K562 (cell line): Measurements from ENCODE around the gene NIM1K. TPM values are rescaled to one million over a fixed set of nuclear protein-coding genes. Genes with fewer than 3 reads are reported as not detected.

Experiments
- BACH1 ChIP-seq: fragments of 200-800 bp; sonication (Bioruptor generic); IDR thresholded peaks from 2 replicates; pipeline ENCODE4 v1.6.1; 2016; ENCODE audit warnings: missing genetic modification characterization, missing compliant biosample characterization
- DACH1 ChIP-seq: fragments of 450-650 bp; IDR thresholded peaks from 2 replicates; pipeline ENCODE4 v1.6.1; 2018; ENCODE audit not compliant: partially characterized antibody
- E2F6 ChIP-seq, 2 experiments: IDR thresholded peaks; 2 replicates each; pipeline ENCODE4 v1.6.1; 2011; ENCODE audit warnings: borderline replicate concordance in 1 of 2, control low read depth in 1 of 2, low read depth in 1 of 2, low read length in 1 of 2, mild to moderate bottlenecking in 1 of 2, mixed read lengths in 1 of 2, moderate library complexity in 1 of 2; ENCODE audit not compliant: insufficient read depth in 1 of 2, insufficient read length in 1 of 2, poor library complexity in 1 of 2, severe bottlenecking in 1 of 2; ENCODE audit errors: extremely low read depth in 1 of 2
- FOSL1 ChIP-seq: fragments of 200-800 bp; sonication (Bioruptor generic); conservative IDR thresholded peaks from 2 replicates; pipeline ENCODE4 v1.6.1; 2016; ENCODE audit warnings: missing genetic modification characterization, missing compliant biosample characterization
- PBX2 ChIP-seq, 2 experiments: IDR thresholded peaks in 1 of 2; conservative IDR thresholded peaks in 1 of 2; 2 replicates each; pipeline ENCODE4 v1.6.1; 2016; ENCODE audit warnings: low read depth in 2 of 2, mild to moderate bottlenecking in 1 of 2, missing compliant biosample characterization in 1 of 2, missing genetic modification characterization in 1 of 2, moderate library complexity in 1 of 2
- PML ChIP-seq: IDR thresholded peaks from 2 replicates; pipeline ENCODE4 v1.6.1; 2012; ENCODE audit warnings: low read length, inconsistent platforms
- SMAD1 ChIP-seq: fragments of 150-350 bp; IDR thresholded peaks from 2 replicates; pipeline ENCODE4 v1.6.1; 2014; ENCODE audit warnings: low read length, low read depth; ENCODE audit not compliant: partially characterized antibody
- TCF7L2 ChIP-seq: fragments of 150-350 bp; IDR thresholded peaks from 2 replicates; pipeline ENCODE4 v1.6.1; 2016; ENCODE audit warnings: low read depth, mild to moderate bottlenecking, low read length, moderate library complexity
- ZNF589 ChIP-seq: fragments of 200-800 bp; sonication (Bioruptor generic); IDR thresholded peaks from 2 replicates; pipeline ENCODE4 v1.6.1; 2016; ENCODE audit warnings: low read depth, missing genetic modification characterization, missing compliant biosample characterization
- polyA plus RNA-seq, 8 experiments: library from polyadenylated mRNA; depleted of rRNA in 4 of 8; stranded (reverse) in 5 of 8; unstranded in 3 of 8; fragments of >200 nt; fragmentation: Nextera tagmentation in 2 of 8; fragmentation: Illumina TruSeq in 1 of 8; extraction: Ambion mirVana in 2 of 8; extraction: Trizol in 1 of 8; gene quantifications; 2 replicates each; pipeline versions ENCODE4 v1.2.1 to v1.2.3, GENCODE V29; 2011 to 2014; ENCODE audit warnings: inconsistent platforms in 1 of 8, missing spikeins in 1 of 8
- total RNA-seq, 7 experiments: library from RNA; depleted of rRNA in 6 of 7; stranded (reverse); fragments of >200 nt in 6 of 7; fragmentation: Illumina TruSeq in 2 of 7; extraction: Trizol in 2 of 7; gene quantifications; 2 replicates each; pipeline versions ENCODE4 v1.2.1 to v1.2.3, GENCODE V29; 2011 to 2021; ENCODE audit warnings: low replicate concordance in 1 of 7
- TF ChIP-seq, protein P1 (sequence below): fragments of 450-650 bp; IDR thresholded peaks from 2 replicates; pipeline ENCODE4 v1.6.1; 2016; ENCODE audit warnings: mild to moderate bottlenecking, moderate library complexity

NIM1K gene
- total and polyA plus RNA-seq, 9 of the 15 experiments (the other 6 are each of a cell fraction or from before 2014, with no cell fraction given): 0.03 to 0.34 (median 0.08) TPM; not detected in 3

- TF ChIP-seq PBX2 (CRISPR knock-in tag; IDR thresholded peaks at IDR 0.05; ENCODE audit: low read depth) (no peak), PBX2 (tag; conservative IDR thresholded peaks at IDR 0.05; ENCODE audit: low read depth) (peak; percentile 45; the same call in 1 of the 2 replicates), TCF7L2 (no peak), E2F6 (IDR thresholded peaks at IDR 0.05; ENCODE audit: borderline replicate concordance in 1 of 2, extremely low read depth in 1 of 2, insufficient read depth in 1 of 2, insufficient read length in 1 of 2, low read depth in 1 of 2, low read length in 1 of 2, poor library complexity in 1 of 2, severe bottlenecking in 1 of 2) (no peak), BACH1 (tag) (peak; percentile 39; the same call in 1 of the 2 replicates), DACH1 (peak; percentile 3), ZNF589 (no peak), FOSL1 (tag) (peak; percentile 76), PML (no peak), SMAD1 (no peak)
- TF ChIP-seq, protein P1, sequence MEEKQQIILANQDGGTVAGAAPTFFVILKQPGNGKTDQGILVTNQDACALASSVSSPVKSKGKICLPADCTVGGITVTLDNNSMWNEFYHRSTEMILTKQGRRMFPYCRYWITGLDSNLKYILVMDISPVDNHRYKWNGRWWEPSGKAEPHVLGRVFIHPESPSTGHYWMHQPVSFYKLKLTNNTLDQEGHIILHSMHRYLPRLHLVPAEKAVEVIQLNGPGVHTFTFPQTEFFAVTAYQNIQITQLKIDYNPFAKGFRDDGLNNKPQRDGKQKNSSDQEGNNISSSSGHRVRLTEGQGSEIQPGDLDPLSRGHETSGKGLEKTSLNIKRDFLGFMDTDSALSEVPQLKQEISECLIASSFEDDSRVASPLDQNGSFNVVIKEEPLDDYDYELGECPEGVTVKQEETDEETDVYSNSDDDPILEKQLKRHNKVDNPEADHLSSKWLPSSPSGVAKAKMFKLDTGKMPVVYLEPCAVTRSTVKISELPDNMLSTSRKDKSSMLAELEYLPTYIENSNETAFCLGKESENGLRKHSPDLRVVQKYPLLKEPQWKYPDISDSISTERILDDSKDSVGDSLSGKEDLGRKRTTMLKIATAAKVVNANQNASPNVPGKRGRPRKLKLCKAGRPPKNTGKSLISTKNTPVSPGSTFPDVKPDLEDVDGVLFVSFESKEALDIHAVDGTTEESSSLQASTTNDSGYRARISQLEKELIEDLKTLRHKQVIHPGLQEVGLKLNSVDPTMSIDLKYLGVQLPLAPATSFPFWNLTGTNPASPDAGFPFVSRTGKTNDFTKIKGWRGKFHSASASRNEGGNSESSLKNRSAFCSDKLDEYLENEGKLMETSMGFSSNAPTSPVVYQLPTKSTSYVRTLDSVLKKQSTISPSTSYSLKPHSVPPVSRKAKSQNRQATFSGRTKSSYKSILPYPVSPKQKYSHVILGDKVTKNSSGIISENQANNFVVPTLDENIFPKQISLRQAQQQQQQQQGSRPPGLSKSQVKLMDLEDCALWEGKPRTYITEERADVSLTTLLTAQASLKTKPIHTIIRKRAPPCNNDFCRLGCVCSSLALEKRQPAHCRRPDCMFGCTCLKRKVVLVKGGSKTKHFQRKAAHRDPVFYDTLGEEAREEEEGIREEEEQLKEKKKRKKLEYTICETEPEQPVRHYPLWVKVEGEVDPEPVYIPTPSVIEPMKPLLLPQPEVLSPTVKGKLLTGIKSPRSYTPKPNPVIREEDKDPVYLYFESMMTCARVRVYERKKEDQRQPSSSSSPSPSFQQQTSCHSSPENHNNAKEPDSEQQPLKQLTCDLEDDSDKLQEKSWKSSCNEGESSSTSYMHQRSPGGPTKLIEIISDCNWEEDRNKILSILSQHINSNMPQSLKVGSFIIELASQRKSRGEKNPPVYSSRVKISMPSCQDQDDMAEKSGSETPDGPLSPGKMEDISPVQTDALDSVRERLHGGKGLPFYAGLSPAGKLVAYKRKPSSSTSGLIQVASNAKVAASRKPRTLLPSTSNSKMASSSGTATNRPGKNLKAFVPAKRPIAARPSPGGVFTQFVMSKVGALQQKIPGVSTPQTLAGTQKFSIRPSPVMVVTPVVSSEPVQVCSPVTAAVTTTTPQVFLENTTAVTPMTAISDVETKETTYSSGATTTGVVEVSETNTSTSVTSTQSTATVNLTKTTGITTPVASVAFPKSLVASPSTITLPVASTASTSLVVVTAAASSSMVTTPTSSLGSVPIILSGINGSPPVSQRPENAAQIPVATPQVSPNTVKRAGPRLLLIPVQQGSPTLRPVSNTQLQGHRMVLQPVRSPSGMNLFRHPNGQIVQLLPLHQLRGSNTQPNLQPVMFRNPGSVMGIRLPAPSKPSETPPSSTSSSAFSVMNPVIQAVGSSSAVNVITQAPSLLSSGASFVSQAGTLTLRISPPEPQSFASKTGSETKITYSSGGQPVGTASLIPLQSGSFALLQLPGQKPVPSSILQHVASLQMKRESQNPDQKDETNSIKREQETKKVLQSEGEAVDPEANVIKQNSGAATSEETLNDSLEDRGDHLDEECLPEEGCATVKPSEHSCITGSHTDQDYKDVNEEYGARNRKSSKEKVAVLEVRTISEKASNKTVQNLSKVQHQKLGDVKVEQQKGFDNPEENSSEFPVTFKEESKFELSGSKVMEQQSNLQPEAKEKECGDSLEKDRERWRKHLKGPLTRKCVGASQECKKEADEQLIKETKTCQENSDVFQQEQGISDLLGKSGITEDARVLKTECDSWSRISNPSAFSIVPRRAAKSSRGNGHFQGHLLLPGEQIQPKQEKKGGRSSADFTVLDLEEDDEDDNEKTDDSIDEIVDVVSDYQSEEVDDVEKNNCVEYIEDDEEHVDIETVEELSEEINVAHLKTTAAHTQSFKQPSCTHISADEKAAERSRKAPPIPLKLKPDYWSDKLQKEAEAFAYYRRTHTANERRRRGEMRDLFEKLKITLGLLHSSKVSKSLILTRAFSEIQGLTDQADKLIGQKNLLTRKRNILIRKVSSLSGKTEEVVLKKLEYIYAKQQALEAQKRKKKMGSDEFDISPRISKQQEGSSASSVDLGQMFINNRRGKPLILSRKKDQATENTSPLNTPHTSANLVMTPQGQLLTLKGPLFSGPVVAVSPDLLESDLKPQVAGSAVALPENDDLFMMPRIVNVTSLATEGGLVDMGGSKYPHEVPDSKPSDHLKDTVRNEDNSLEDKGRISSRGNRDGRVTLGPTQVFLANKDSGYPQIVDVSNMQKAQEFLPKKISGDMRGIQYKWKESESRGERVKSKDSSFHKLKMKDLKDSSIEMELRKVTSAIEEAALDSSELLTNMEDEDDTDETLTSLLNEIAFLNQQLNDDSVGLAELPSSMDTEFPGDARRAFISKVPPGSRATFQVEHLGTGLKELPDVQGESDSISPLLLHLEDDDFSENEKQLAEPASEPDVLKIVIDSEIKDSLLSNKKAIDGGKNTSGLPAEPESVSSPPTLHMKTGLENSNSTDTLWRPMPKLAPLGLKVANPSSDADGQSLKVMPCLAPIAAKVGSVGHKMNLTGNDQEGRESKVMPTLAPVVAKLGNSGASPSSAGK: no peak
These were observed 90.0 kb downstream of the NIM1K start (continued) for GRCh38 chr5:43281840-43282658.
